ENCODE results near the gene PTPN18.

DNA sequence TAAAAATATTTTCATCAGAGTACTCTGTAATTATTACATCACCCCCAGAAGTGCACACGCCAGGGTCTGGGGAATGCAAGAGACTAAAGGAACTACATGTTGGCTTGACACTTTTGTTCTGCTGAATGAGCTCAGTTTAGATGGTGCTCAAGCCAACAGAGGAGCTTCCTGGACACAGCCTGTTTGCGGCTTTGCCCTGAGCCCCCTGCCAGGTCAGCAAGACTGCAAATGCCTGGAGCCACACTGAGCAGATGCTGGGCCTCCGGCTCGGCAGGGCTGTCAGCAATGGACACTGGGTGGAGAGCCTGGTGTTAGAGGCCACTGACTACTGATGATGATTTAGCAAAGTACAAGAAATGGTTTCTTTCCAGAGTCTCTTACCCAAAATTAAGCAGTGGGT lies 31.9 kb downstream of the PTPN18 start:
- TF ChIP-seq E2F4 (CRISPR knock-in tag; IDR thresholded peaks at IDR 0.05; ENCODE audit: borderline replicate concordance, low read depth): no peak
- no peak for TF ChIP-seq TEAD4 (CRISPR knock-in tag; IDR thresholded peaks at IDR 0.05)
- TF ChIP-seq CTCF (IDR thresholded peaks at IDR 0.05): no peak
- no peak for TF ChIP-seq ELF4 (CRISPR knock-in tag; IDR thresholded peaks at IDR 0.05; ENCODE audit: low read depth)
- TF ChIP-seq IRF2 (CRISPR knock-in tag; IDR thresholded peaks at IDR 0.05; ENCODE audit: borderline replicate concordance, low read depth): no peak
- no peak for TF ChIP-seq MLX (CRISPR knock-in tag; IDR thresholded peaks at IDR 0.05)
- TF ChIP-seq NR2C2 (CRISPR knock-in tag; IDR thresholded peaks at IDR 0.05): no peak
